GM12875 (cell line): ENCODE measurements around the gene ACAA1.

Source experiments
- H3K4me3 ChIP-seq: one replicate; pipeline ENCODE4 v1.5.1; 2011; ENCODE audit warnings: low read depth, low read length, control low read depth
- TF ChIP-seq, protein P1 (sequence below): IDR thresholded peaks from 2 replicates; pipeline ENCODE4 v1.5.1; 2011; ENCODE audit warnings: low read depth, mild to moderate bottlenecking, control low read depth, inconsistent platforms, low read length, moderate library complexity, borderline replicate concordance; ENCODE audit not compliant: insufficient read depth

Gene ACAA1

DNA sequence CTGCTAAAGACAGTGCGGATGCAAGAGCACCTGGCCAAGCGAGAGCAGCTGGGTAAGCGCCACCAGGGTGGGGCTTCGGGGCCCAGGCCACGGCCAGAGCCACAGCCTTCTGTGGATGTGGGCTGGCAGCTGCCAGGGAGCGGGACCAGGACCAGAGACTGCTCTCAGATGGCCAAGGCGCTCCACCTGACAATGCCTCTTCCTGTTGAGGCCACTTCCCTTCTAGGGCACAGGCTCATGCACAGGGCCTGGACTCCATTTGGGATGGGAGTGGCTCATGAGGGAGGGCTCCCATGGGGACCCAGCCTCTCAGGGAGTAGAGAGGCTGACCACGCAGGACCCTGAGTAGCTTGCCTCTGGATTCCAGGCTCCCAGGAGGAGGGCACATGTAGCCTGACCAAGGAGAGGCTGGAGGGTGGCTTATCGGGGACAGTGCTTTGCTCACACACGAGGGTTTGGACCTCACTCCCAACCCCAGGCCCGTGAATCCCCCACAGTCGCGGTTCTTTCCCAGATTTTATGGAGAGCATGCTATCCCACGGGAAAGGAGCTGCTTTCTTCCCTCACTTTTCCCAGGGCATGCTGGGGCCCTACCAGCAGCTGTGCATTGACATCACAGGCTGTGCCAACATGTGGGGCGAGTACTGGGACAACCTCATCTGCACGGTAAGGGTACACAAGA is 25.1 kb downstream of the ACAA1 start:
- no peak overlapping the region for H3K4me3 ChIP-seq
- TF ChIP-seq, protein P1, sequence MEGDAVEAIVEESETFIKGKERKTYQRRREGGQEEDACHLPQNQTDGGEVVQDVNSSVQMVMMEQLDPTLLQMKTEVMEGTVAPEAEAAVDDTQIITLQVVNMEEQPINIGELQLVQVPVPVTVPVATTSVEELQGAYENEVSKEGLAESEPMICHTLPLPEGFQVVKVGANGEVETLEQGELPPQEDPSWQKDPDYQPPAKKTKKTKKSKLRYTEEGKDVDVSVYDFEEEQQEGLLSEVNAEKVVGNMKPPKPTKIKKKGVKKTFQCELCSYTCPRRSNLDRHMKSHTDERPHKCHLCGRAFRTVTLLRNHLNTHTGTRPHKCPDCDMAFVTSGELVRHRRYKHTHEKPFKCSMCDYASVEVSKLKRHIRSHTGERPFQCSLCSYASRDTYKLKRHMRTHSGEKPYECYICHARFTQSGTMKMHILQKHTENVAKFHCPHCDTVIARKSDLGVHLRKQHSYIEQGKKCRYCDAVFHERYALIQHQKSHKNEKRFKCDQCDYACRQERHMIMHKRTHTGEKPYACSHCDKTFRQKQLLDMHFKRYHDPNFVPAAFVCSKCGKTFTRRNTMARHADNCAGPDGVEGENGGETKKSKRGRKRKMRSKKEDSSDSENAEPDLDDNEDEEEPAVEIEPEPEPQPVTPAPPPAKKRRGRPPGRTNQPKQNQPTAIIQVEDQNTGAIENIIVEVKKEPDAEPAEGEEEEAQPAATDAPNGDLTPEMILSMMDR: no peak

DNA sequence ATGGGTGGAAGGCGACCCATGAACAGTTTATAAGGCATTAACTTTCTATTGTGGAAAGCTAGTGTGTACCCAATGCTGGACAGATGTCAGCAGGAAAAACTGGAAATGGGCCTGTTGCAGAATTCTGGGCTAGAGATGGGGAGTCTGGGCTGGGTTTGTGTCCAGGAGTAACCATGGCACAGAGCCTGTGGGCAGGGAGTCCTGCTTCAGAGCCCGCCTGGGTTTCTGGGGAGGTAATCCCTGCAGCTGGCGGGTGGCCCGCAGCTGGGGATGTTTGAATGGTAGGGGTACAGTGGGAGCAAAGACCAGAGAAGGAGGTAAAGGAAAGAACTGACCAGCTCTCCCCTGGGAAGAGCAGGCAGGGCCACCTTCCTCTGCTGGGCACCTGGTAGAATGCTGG is 25.7 kb downstream of the ACAA1 start:
- H3K4me3 ChIP-seq: no peak overlapping the region
- TF ChIP-seq, protein P1: no peak

DNA sequence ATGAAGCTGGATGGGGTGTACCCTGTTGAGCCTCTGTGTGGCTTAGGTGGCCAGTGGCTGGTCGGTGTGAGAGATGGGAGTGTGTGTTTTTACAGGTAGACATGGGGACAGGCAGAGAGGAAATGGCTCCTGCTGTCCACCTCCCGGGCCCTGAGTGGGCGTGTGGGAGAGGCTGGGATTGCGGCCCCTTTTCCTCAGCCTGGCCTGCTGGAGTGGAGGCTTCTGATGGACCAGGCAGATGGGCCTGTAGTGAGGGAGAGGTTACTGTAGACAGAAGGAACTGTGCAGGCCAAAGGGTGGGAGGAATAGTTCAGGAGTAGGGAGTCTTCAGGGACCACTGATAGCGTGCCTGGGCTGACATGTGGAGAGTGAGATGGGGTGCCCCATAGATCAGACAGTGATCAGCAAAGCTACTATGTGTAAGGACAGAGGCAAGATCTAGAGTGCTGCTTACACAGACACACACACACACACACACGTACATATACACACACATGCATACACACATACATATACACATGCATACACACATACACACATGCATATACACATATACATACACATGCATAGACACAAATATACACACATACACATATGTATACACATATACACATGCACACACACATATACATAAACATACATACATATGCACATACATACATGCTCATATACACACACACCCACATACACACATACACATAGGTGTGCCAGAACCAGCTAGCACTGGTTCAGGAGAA is 26.4 kb downstream of the ACAA1 start:
- TF ChIP-seq, protein P1: no peak
- no peak overlapping the region for H3K4me3 ChIP-seq

DNA sequence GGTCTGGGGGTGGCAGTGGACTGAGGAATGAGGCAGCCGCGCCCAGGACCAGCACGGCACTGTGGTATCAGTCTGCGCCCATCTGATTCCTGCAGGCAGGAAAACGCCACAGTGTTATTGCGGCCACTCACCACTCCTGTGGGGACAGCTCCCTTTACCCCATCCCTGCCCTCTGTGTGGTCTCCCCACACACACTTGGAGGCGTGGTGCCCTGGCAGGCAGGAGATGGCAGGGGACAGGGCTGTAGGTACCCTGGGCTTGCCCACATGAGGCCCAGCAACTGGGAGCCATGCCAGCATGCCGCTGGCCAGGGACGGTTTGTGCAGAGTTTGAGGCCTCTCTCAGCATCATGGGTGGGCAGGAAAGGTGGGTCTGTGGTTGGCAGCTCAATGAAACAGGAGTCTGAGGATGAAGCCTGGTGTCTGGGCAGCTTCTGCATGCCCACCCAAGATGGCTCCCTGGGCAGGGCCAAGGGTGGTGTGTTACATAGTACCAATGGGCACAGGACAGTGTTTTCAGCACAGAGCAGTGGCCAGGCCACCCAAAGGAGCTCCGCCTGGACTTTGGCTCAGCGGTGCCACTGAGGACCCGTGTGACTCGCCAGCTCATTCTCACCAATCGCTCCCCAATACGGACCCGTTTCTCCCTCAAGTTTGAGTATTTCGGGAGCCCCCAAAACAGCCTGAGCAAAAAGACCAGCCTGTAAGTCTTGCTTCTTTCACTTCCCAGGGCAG is 27.2 kb downstream of the ACAA1 start:
- no peak overlapping the region for H3K4me3 ChIP-seq
- TF ChIP-seq, protein P1: no peak

DNA sequence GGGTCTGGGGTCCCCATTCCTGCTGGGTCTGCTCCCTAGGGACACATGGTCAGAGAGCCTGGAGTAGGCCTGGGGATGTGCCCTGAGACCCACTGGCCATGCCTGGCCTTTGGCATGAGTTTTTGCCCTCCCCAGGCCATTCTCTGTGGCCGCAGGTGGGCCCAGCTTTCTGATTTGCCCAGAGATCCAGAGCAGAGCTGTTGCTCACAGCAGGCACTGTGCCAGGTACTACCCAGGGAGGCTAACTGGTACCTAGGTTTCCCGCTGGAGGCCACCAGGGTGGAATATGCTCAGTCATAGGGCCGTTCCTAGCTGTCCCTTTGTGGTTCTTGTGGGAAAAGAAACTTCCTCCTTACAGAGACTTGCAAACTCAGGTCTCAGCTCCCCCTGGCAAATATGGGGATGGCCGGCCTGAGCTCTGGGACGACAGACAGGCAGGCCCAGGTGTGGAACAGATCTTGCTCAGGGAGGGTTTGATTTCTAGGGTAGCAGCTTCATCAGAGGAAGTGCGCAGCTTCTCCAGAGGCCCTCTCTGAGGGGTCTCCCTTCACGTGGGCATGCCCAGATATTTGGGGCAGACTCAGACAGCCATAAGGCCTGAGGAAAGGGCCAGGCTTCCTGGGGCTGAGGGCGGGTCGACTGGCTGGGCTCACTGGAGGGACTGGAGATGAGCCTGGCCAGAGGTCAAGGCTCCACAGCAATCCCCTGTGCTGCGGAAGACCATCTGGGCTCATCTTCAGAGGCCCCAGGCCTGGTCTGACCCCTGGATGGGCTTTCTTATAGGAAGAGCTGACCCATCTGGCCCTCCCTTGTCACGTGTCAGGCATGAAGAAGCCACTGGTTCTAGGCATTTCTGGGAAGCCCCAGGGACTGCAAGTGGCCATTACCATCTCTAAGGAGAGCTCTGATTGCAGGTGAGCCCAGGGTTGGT is 28.0 kb downstream of the ACAA1 start:
- TF ChIP-seq, protein P1: no peak
- no peak overlapping the region for H3K4me3 ChIP-seq

DNA sequence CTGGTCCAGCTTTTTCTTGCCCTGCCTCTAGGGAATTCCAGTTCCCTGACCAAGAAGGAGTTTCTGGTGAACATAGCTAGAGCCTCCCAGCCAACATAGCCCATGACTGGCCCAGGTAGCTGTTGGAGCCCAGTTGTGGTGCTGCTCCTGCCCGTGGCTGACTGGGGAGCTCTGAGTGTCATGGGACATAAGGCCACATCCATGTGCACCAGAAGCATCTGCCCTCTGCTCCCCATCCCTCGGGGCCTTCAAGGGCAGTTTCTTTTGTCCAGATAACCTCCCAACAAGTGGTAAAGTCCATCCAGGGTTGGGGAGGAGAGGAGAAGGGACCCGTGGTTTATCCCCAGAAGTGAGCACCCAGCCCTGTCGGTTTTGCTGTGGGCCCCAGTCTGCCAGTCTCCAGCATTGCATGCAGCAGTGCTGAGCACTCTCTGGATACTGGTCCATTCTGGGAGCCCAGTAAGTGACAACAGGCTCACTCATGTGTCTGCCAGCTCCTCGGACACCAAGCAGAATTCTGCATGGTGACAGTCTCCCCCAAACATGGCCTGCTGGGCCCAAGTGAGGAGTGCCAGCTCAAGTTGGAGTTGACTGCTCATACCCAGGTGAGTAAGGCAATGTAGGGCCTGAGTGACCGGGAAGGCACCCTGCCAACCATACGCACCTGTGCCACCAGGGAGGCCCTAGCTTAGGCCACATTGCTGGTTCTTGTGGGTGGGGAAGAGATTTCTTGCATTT is 28.8 kb downstream of the ACAA1 start:
- TF ChIP-seq, protein P1: no peak
- no peak overlapping the region for H3K4me3 ChIP-seq
